Smooth muscle cell (in vitro differentiated cells): Measurements from ENCODE around the gene HOXB1. TPM values are rescaled to one million over a fixed set of nuclear protein-coding genes. Genes with fewer than 3 reads are reported as not detected.
"Not testable (repeated sequence)": the region's sequence is repeated elsewhere in the genome, so short reads cannot be mapped to it uniquely, and the experiment has no call there.

ENCODE experiments used
- DNase-seq: peaks from one replicate; lab custom pipeline; 2025; ENCODE audit not compliant: unreplicated experiment; lab: John Stamatoyannopoulos, UW
- H2AFZ ChIP-seq: fragments of 200-600 bp; sonication (generic); 2 replicates; pipeline ENCODE4 v1.6.0; 2016; ENCODE audit warnings: antibody characterized with exemption, low read depth, mild to moderate bottlenecking
- H3F3A ChIP-seq: fragments of 200-600 bp; sonication (generic); 2 replicates; pipeline ENCODE4 v1.6.0; 2017; ENCODE audit warnings: antibody characterized with exemption, low read depth
- H3K27ac ChIP-seq: fragments of 200-600 bp; sonication (generic); 2 replicates; pipeline ENCODE4 v1.5.1; 2016; ENCODE audit warnings: low read depth, mild to moderate bottlenecking
- H3K27me3 ChIP-seq: fragments of 200-600 bp; sonication (generic); 2 replicates; pipeline ENCODE4 v1.6.1; 2016; ENCODE audit warnings: low read depth, mild to moderate bottlenecking
- H3K36me3 ChIP-seq: fragments of 200-600 bp; sonication (generic); 2 replicates; pipeline ENCODE4 v1.5.1; 2016; ENCODE audit warnings: low read depth
- H3K4me1 ChIP-seq: fragments of 200-600 bp; sonication (generic); 2 replicates; pipeline ENCODE4 v1.5.1; 2016; ENCODE audit warnings: low read depth
- H3K4me2 ChIP-seq: fragments of 200-600 bp; sonication (generic); 2 replicates; pipeline ENCODE4 v1.6.0; 2016; ENCODE audit warnings: mild to moderate bottlenecking
- H3K4me3 ChIP-seq: fragments of 200-600 bp; sonication (generic); 2 replicates; pipeline ENCODE4 v1.5.1; 2016; ENCODE audit warnings: mild to moderate bottlenecking
- H3K79me2 ChIP-seq: fragments of 200-600 bp; sonication (generic); 2 replicates; pipeline ENCODE4 v1.6.0; 2016; ENCODE audit warnings: low read depth, mild to moderate bottlenecking
- H3K9ac ChIP-seq: fragments of 200-600 bp; sonication (generic); 2 replicates; pipeline ENCODE4 v1.6.0; 2016; ENCODE audit warnings: low read depth
- H3K9me3 ChIP-seq: fragments of 200-600 bp; sonication (generic); replicated peaks from 2 replicates; pipeline ENCODE4 v1.5.1; 2016; ENCODE audit warnings: low read depth
- H4K20me1 ChIP-seq: fragments of 200-600 bp; sonication (generic); 2 replicates; pipeline ENCODE4 v1.6.0; 2016; ENCODE audit warnings: low read depth
- CTCF ChIP-seq: fragments of 200-600 bp; sonication (generic); IDR thresholded peaks from 2 replicates; pipeline ENCODE4 v1.5.1; 2017; ENCODE audit warnings: borderline replicate concordance, mild to moderate bottlenecking, antibody characterized with exemption; ENCODE audit not compliant: insufficient read depth, poor library complexity, severe bottlenecking
- WGBS: methylation state at CpG from one replicate; pipeline ENCODE4 v1.1.7; 2016; ENCODE audit warnings: low lambda C conversion rate; 5-methylcytosine and 5-hydroxymethylcytosine counted together
- polyA plus RNA-seq: library from polyadenylated mRNA; unstranded; fragments of >200 nt; fragmentation: Nextera tagmentation; extraction: Ambion mirVana; gene quantifications from 2 replicates; pipeline ENCODE4 v1.2.1, GENCODE V29; 2016
- total RNA-seq: library from RNA; depleted of rRNA; stranded (reverse); fragments of >200 nt; gene quantifications from 2 replicates; pipeline ENCODE4 v1.2.3, GENCODE V29; 2014

Gene HOXB1
- total and polyA plus RNA-seq, 2 experiments from 2014 or later = not detected

GRCh38 chr17:48513097-48513496, 17.7 kb downstream of the HOXB1 start:
- Histone ChIP-seq H3K27me3 (peaks cover 14% of the 10 kb centered on the region), H3K9ac (no peak overlapping the region), H3K4me1 (peaks cover 4% of the 10 kb centered on the region), H4K20me1 (no peaks in the 10 kb centered on the region), H3K79me2 (no peaks in the 10 kb centered on the region), H3K4me2 (no peak overlapping the region), H3K9me3 (no peaks in the 10 kb centered on the region), H2AFZ (no peak overlapping the region), H3K36me3 (no peaks in the 10 kb centered on the region), H3F3A (peaks cover 8% of the 10 kb centered on the region), H3K27ac (no peak overlapping the region), H3K4me3 (no peak overlapping the region)
- DNase-seq = no peak
- WGBS = 74% methylated on average over 7 of the region's 7 CpGs
- TF ChIP-seq CTCF = no peak

- Histone ChIP-seq H3K27me3 (peaks cover 4% of the 10 kb centered on the region), H3K79me2 (no peaks in the 10 kb centered on the region), H3K36me3 (no peaks in the 10 kb centered on the region), H3K4me2 (no peak overlapping the region), H4K20me1 (no peaks in the 10 kb centered on the region), H3K9me3 (no peaks in the 10 kb centered on the region), H3K4me3 (no peak overlapping the region), H3F3A (peaks cover 4% of the 10 kb centered on the region), H3K27ac (no peak overlapping the region), H3K9ac (no peak overlapping the region), H3K4me1 (no peaks in the 10 kb centered on the region), H2AFZ (no peak overlapping the region)
- whole genome bisulfite sequencing = 88% methylated on average over 7 of the region's 7 CpGs
- no peak for DNase-seq
- TF ChIP-seq CTCF = no peak
Observed at GRCh38 chr17:48510761-48511604, 19.8 kb downstream of the HOXB1 start.

- Histone ChIP-seq H3K4me3 (no peak overlapping the region), H3K9ac (no peak overlapping the region), H3K36me3 (no peaks in the 10 kb centered on the region), H3K4me2 (no peak overlapping the region), H3K27ac (no peak overlapping the region), H3K79me2 (no peaks in the 10 kb centered on the region), H2AFZ (no peak overlapping the region), H3K9me3 (no peaks in the 10 kb centered on the region), H3F3A (peaks cover 5% of the 10 kb centered on the region), H3K4me1 (no peaks in the 10 kb centered on the region), H3K27me3 (peaks cover 4% of the 10 kb centered on the region), H4K20me1 (no peaks in the 10 kb centered on the region)
- TF ChIP-seq CTCF = no peak
- WGBS = 97% methylated on average over 2 of the region's 2 CpGs
- no peak for DNase-seq
Observed at GRCh38 chr17:48510381-48510760, 20.4 kb downstream of the HOXB1 start.

- 97% methylated on average over 7 of the region's 7 CpGs for WGBS
- H3K27me3 ChIP-seq = not testable (repeated sequence)
Observed at GRCh38 chr17:48509708-48510107, 21.1 kb downstream of the HOXB1 start.

More at GRCh38 chr17:48509708-48510107, 21.1 kb downstream of the HOXB1 start:
- not testable (repeated sequence) for DNase-seq, H3F3A ChIP-seq, H3K9me3 ChIP-seq, H4K20me1 ChIP-seq, H3K4me2 ChIP-seq, H2AFZ ChIP-seq, H3K79me2 ChIP-seq, H3K27ac ChIP-seq, H3K36me3 ChIP-seq, H3K9ac ChIP-seq, H3K4me1 ChIP-seq, H3K4me3 ChIP-seq
